Sigmoid colon (tissue), 4 donors: ENCODE results near the gene PATJ.

Source experiments
- CTCF ChIP-seq, 4 experiments: fragments of 450-650 bp in 3 of 4; fragments of 200-600 bp in 1 of 4; IDR thresholded peaks; one replicate each; pipeline ENCODE4 v1.5.1; 2016 to 2019; ENCODE audit warnings: antibody characterized with exemption in 4 of 4, mild to moderate bottlenecking in 3 of 4, moderate library complexity in 2 of 4
- POLR2A ChIP-seq, 2 donors: fragments of 450-650 bp; IDR thresholded peaks; one replicate each; pipeline ENCODE4 v1.6.1; 2016; ENCODE audit warnings: antibody characterized with exemption in 2 of 2, mild to moderate bottlenecking in 2 of 2, moderate library complexity in 2 of 2
- POLR2AphosphoS5 ChIP-seq, 4 donors: sonication (generic); formaldehyde crosslinking; IDR thresholded peaks; one replicate each; pipeline ENCODE4 v1.6.1; 2017; ENCODE audit warnings: antibody characterized with exemption in 4 of 4

- TF ChIP-seq CTCF (IDR thresholded peaks at IDR 0.05): no peak
- TF ChIP-seq POLR2AphosphoS5 (IDR thresholded peaks at IDR 0.05): no peak
- no peak for TF ChIP-seq POLR2A (IDR thresholded peaks at IDR 0.05)
Measured at GRCh38 chr1:62176597-62177312, 434.5 kb downstream of the PATJ start.
